HepG2 (cell line): ENCODE measurements around the gene TSPAN17. TPM values are rescaled to one million over a fixed set of nuclear protein-coding genes. Genes with fewer than 3 reads are reported as not detected.
A peak's percentile ranks its signal among the peaks of the same experiment; 100 is the strongest.

Experiments
- ATAC-seq: fragments of 200-7000 bp; cut with Tn5 transposase; 3 replicates; pipeline ENCODE4 v1.9.1; 2020; ENCODE audit warnings: mild to moderate bottlenecking, moderate library complexity
- BruUV-seq: library from RNA; stranded (reverse); fragments of 400-500 nt; replicated peaks from 2 replicates; lab custom pipeline; 2021; lab: Mats Ljungman, UMichigan
- CTCF ChIA-PET: fragments of 300-600 bp; formaldehyde crosslinking; extraction: SDS; loops from one replicate; lab custom pipeline; 2021; ENCODE audit warnings: low total read pairs, inconsistent platforms, low intra/inter-chr PET ratio; lab: Yijun Ruan, JAX
- POLR2A ChIA-PET: fragments of 350-600 bp; sonication (Branson Sonifier 250); formaldehyde crosslinking; loops from one replicate; lab custom pipeline; 2020; ENCODE audit warnings: antibody characterized with exemption, inconsistent platforms; lab: Yijun Ruan, JAX
- DNase-seq: peaks from one replicate; pipeline ENCODE4 v3.0.0-alpha.2; 2015; ENCODE audit warnings: low spot score
- FAIRE-seq: peaks from 3 replicates; lab custom pipeline; 2011; peaks lifted over from hg19 to GRCh38; lab: Jason Lieb, UNC
- H2AFZ ChIP-seq: one replicate; pipeline ENCODE4 v1.6.1; 2011; ENCODE audit warnings: low read length, inconsistent platforms
- H3K27ac ChIP-seq: fragments of 300-600 bp; 3 replicates; pipeline ENCODE4 v1.8.0; 2011; ENCODE audit warnings: mixed run types, mild to moderate bottlenecking, mixed read lengths, low read length, inconsistent platforms; ENCODE audit not compliant: insufficient read depth; ENCODE audit errors: extremely low read length
- H3K27me3 ChIP-seq, 2 experiments: fragments of 200-600 bp in 1 of 2; 2 replicates in 1 of 2; 3 replicates in 1 of 2; pipeline versions ENCODE4 v1.6.0 to v1.8.0; 2011; ENCODE audit warnings: low read length in 2 of 2, mild to moderate bottlenecking in 2 of 2, moderate library complexity in 2 of 2, inconsistent platforms in 1 of 2; ENCODE audit not compliant: insufficient read depth in 2 of 2, control insufficient read depth in 1 of 2
- H3K36me3 ChIP-seq, 2 experiments: fragments of 200-600 bp in 1 of 2; replicated peaks in 1 of 2; 2 replicates in 1 of 2; 3 replicates in 1 of 2; pipeline versions ENCODE4 v1.5.1 to v1.8.0; 2011; ENCODE audit warnings: low read length in 2 of 2, inconsistent platforms in 1 of 2; ENCODE audit not compliant: insufficient read depth in 2 of 2, control insufficient read depth in 1 of 2
- H3K4me1 ChIP-seq: 2 replicates; pipeline ENCODE4 v1.5.1; 2012; ENCODE audit warnings: low read length, inconsistent platforms; ENCODE audit not compliant: insufficient read depth
- H3K4me2 ChIP-seq: 2 replicates; pipeline ENCODE4 v1.6.0; 2011; ENCODE audit warnings: low read depth, low read length, inconsistent platforms
- H3K4me3 ChIP-seq, 3 experiments: fragments of 200-600 bp in 1 of 3; sonication (generic), shearing (Covaris generic) in 1 of 3; replicated peaks in 1 of 3; 2 replicates each; pipeline ENCODE4 v1.5.1; 2011 to 2016; ENCODE audit warnings: low read length in 3 of 3, inconsistent platforms in 2 of 3, low read depth in 2 of 3, mild to moderate bottlenecking in 2 of 3, control low read depth in 1 of 3, mixed read lengths in 1 of 3; ENCODE audit not compliant: insufficient read depth in 1 of 3
- H3K79me2 ChIP-seq: one replicate; pipeline ENCODE4 v1.6.1; 2011; ENCODE audit warnings: low read length, inconsistent platforms; ENCODE audit not compliant: insufficient read depth
- H3K9ac ChIP-seq: 2 replicates; pipeline ENCODE4 v1.6.0; 2011; ENCODE audit warnings: mild to moderate bottlenecking, low read depth, low read length, inconsistent platforms; ENCODE audit not compliant: insufficient read depth
- H3K9me3 ChIP-seq: 2 replicates; pipeline ENCODE4 v1.5.1; 2012; ENCODE audit warnings: mild to moderate bottlenecking, low read length
- H4K20me1 ChIP-seq: 2 replicates; pipeline ENCODE4 v1.6.0; 2011; ENCODE audit warnings: inconsistent platforms, mild to moderate bottlenecking, low read length, moderate library complexity; ENCODE audit not compliant: insufficient read depth
- ATM ChIP-seq: fragments of 450-650 bp; IDR thresholded peaks from 2 replicates; pipeline ENCODE4 v1.7.1; 2017; ENCODE audit warnings: mild to moderate bottlenecking, borderline replicate concordance
- DDIT3 ChIP-seq: sonication (generic); formaldehyde crosslinking; IDR thresholded peaks from 2 replicates; pipeline ENCODE4 v1.4.0; 2020; ENCODE audit warnings: mild to moderate bottlenecking, missing genetic modification reagents
- FOXC1 ChIP-seq: sonication (generic); formaldehyde crosslinking; IDR thresholded peaks from 2 replicates; pipeline ENCODE4 v1.8.0; 2022; ENCODE audit warnings: mild to moderate bottlenecking, missing genetic modification reagents, borderline replicate concordance
- ISL2 ChIP-seq: sonication (generic); formaldehyde crosslinking; IDR thresholded peaks from 2 replicates; pipeline ENCODE4 v1.5.0; 2020; ENCODE audit warnings: missing genetic modification reagents
- ZNF234 ChIP-seq: sonication (generic); formaldehyde crosslinking; conservative IDR thresholded peaks from 2 replicates; pipeline ENCODE4 v1.5.1; 2020; ENCODE audit warnings: mild to moderate bottlenecking, missing genetic modification reagents
- ZNF24 ChIP-seq: fragments of 450-650 bp; IDR thresholded peaks from 2 replicates; pipeline ENCODE4 v1.6.1; 2017; ENCODE audit warnings: antibody characterized with exemption, mild to moderate bottlenecking
- ZNF567 ChIP-seq: sonication (generic); formaldehyde crosslinking; IDR thresholded peaks from 2 replicates; pipeline ENCODE4 v1.8.1; 2023; ENCODE audit warnings: mild to moderate bottlenecking, missing genetic modification reagents, borderline replicate concordance
- ZSCAN21 ChIP-seq: sonication (generic); formaldehyde crosslinking; IDR thresholded peaks from 2 replicates; pipeline ENCODE4 v1.8.0; 2022; ENCODE audit warnings: mild to moderate bottlenecking, missing genetic modification reagents, moderate library complexity, borderline replicate concordance
- WGBS: methylation state at CpG from one replicate; pipeline ENCODE4 v1.1.6; 2017; ENCODE audit warnings: low lambda C conversion rate; 5-methylcytosine and 5-hydroxymethylcytosine counted together
- in situ Hi-C: cut with HindIII; loops from 2 replicates; pipeline ENCODE4 v1.10.0; 2017; ENCODE audit warnings: low pct_unique_long_range_greater_than_20kb; ENCODE audit not compliant: extremely low pct_ligation_motif_present
- intact Hi-C: fragments of 100-400 bp; cut with micrococcal nuclease; formaldehyde crosslinking; loops from one replicate; pipeline ENCODE4 v1.10.0; 2022; ENCODE audit not compliant: unreplicated experiment
- polyA plus RNA-seq, 8 experiments: library from polyadenylated mRNA; depleted of rRNA in 3 of 8; stranded (reverse) in 7 of 8; unstranded in 1 of 8; fragments of >200 nt; fragmentation: Illumina TruSeq in 4 of 8; extraction: Trizol in 4 of 8; gene quantifications; 2 replicates each; pipeline versions ENCODE4 v1.2.1 to v1.2.3, GENCODE V29; 2011 to 2016; ENCODE audit warnings: low read depth in 4 of 8, missing spikeins in 1 of 8, mixed read lengths in 1 of 8; ENCODE audit not compliant: insufficient read depth in 1 of 8
- total RNA-seq, 5 experiments: library from RNA; depleted of rRNA; stranded (reverse); fragments of >200 nt; fragmentation: Illumina TruSeq; extraction: Trizol; gene quantifications; 2 replicates each; pipeline ENCODE4 v1.2.3, GENCODE V29; 2016; ENCODE audit warnings: low read depth in 1 of 5
- TF ChIP-seq, protein P1 (sequence below): sonication (generic); formaldehyde crosslinking; IDR thresholded peaks from 2 replicates; pipeline ENCODE4 v1.4.0; 2020; ENCODE audit warnings: missing genetic modification reagents, borderline replicate concordance
- TF ChIP-seq, protein P2 (sequence below): sonication (generic); formaldehyde crosslinking; IDR thresholded peaks from 2 replicates; pipeline ENCODE4 v1.5.1; 2020; ENCODE audit warnings: mild to moderate bottlenecking, missing genetic modification reagents, moderate library complexity

The TSPAN17 gene
- total and polyA plus RNA-seq, 2 of the 13 experiments (the other 11 are each of a cell fraction or from before 2014, with no cell fraction given), result 11.5 to 15.0 TPM

- TF ChIP-seq DDIT3 (CRISPR knock-in tag) (no peak), ZNF24 (no peak), FOXC1 (CRISPR knock-in tag) (no peak), ZNF234 (CRISPR knock-in tag) (no peak), ZSCAN21 (CRISPR knock-in tag) (no peak), ATM (no peak), ISL2 (CRISPR knock-in tag) (no peak), ZNF567 (no peak)
These were observed 30.8 kb upstream of the TSPAN17 start (continued) for GRCh38 chr5:176616511-176616910.

GRCh38 chr5:176618783-176619182 is 28.5 kb upstream of the TSPAN17 start:
- TF ChIP-seq, protein P1, sequence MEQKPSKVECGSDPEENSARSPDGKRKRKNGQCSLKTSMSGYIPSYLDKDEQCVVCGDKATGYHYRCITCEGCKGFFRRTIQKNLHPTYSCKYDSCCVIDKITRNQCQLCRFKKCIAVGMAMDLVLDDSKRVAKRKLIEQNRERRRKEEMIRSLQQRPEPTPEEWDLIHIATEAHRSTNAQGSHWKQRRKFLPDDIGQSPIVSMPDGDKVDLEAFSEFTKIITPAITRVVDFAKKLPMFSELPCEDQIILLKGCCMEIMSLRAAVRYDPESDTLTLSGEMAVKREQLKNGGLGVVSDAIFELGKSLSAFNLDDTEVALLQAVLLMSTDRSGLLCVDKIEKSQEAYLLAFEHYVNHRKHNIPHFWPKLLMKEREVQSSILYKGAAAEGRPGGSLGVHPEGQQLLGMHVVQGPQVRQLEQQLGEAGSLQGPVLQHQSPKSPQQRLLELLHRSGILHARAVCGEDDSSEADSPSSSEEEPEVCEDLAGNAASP (CRISPR knock-in tag), result no peak
- TF ChIP-seq, protein P2, sequence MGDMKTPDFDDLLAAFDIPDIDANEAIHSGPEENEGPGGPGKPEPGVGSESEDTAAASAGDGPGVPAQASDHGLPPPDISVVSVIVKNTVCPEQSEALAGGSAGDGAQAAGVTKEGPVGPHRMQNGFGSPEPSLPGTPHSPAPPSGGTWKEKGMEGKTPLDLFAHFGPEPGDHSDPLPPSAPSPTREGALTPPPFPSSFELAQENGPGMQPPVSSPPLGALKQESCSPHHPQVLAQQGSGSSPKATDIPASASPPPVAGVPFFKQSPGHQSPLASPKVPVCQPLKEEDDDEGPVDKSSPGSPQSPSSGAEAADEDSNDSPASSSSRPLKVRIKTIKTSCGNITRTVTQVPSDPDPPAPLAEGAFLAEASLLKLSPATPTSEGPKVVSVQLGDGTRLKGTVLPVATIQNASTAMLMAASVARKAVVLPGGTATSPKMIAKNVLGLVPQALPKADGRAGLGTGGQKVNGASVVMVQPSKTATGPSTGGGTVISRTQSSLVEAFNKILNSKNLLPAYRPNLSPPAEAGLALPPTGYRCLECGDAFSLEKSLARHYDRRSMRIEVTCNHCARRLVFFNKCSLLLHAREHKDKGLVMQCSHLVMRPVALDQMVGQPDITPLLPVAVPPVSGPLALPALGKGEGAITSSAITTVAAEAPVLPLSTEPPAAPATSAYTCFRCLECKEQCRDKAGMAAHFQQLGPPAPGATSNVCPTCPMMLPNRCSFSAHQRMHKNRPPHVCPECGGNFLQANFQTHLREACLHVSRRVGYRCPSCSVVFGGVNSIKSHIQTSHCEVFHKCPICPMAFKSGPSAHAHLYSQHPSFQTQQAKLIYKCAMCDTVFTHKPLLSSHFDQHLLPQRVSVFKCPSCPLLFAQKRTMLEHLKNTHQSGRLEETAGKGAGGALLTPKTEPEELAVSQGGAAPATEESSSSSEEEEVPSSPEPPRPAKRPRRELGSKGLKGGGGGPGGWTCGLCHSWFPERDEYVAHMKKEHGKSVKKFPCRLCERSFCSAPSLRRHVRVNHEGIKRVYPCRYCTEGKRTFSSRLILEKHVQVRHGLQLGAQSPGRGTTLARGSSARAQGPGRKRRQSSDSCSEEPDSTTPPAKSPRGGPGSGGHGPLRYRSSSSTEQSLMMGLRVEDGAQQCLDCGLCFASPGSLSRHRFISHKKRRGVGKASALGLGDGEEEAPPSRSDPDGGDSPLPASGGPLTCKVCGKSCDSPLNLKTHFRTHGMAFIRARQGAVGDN, result 0 out of 2 replicates have a peak, but pooled peaks have one; percentile 0
- WGBS, result 51% methylated on average over 17 of the region's 19 CpGs
- no peaks in the 10 kb centered on the region for H3K79me2 ChIP-seq
- H3K4me2 ChIP-seq, result peak overlapping the region; percentile 12; the same call in 1 of the 2 replicates
- DNase-seq, result no peak
- H3K9ac ChIP-seq, result no peak overlapping the region
- no peaks in the 10 kb centered on the region for H3K4me1 ChIP-seq
- no peak for ATAC-seq
- H4K20me1 ChIP-seq, result no peaks in the 10 kb centered on the region
- H2AFZ ChIP-seq, result no peak overlapping the region
- CTCF ChIA-PET, result no interaction called here
- POLR2A ChIA-PET, result no interaction called here
- H3K27ac ChIP-seq, result no peak overlapping the region
- in situ Hi-C loops, result no loop called here
- no peak overlapping the region for H3K4me3 ChIP-seq
- no TSS peak for BruUV-seq
- no peaks in the 10 kb centered on the region for H3K36me3 ChIP-seq
- H3K9me3 ChIP-seq, result no peaks in the 10 kb centered on the region
- peaks cover 8 to 58% of the 10 kb centered on the region in 2 experiments for H3K27me3 ChIP-seq
- FAIRE-seq, result no peak
- intact Hi-C loops, result no loop called here
